H1 (cell line): ENCODE results near the gene ACTL9. TPM values are rescaled to one million over a fixed set of nuclear protein-coding genes. Genes with fewer than 3 reads are reported as not detected.

Experiments
- JUN ChIP-seq: IDR thresholded peaks from 2 replicates; pipeline ENCODE4 v1.6.1; 2011; ENCODE audit warnings: low read depth, mild to moderate bottlenecking, improper control_type of control experiment, low read length
- KDM4A ChIP-seq: IDR thresholded peaks from one replicate; pipeline ENCODE4 v1.7.1; 2012; ENCODE audit warnings: low read depth, mild to moderate bottlenecking, moderate library complexity, low read length, inconsistent platforms; ENCODE audit not compliant: severe bottlenecking
- polyA plus RNA-seq, 7 experiments: library from polyadenylated mRNA; depleted of rRNA in 3 of 7; stranded (reverse) in 5 of 7; unstranded in 2 of 7; fragments of >200 nt in 5 of 7; fragments of 200-250 nt in 2 of 7; gene quantifications; 1 replicate in 5 of 7; 2 replicates in 1 of 7; 4 replicates in 1 of 7; pipeline versions ENCODE4 v1.2.1 to v1.2.3, GENCODE V29; 2011 to 2013; ENCODE audit warnings: missing spikeins in 2 of 7, mixed read lengths in 2 of 7
- total RNA-seq: library from RNA; stranded (reverse); fragmentation: NEBNext Ultra II Directional; extraction: Animal tissue kit (Norgen Biotek cat#: 25700); gene quantifications from 2 replicates; pipeline ENCODE4 v1.2.1, GENCODE V29; 2021
- TF ChIP-seq, protein P1 (sequence below): fragments of 300-600 bp; sonication (generic); IDR thresholded peaks from 2 replicates; pipeline ENCODE4 v1.7.1; 2012; ENCODE audit warnings: low read length, moderate library complexity, mild to moderate bottlenecking, inconsistent platforms; ENCODE audit not compliant: insufficient replicate concordance
- TF ChIP-seq, protein P2 (sequence below): IDR thresholded peaks from 2 replicates; pipeline ENCODE4 v1.6.1; 2012; ENCODE audit warnings: inconsistent platforms

ACTL9 gene
- total and polyA plus RNA-seq, 2 of the 8 experiments (the other 6 are each of a cell fraction or from before 2014, with no cell fraction given) = not detected

GRCh38 chr19:8722032-8722431, 23.4 kb upstream of the ACTL9 start (continued):
- TF ChIP-seq, protein P1, sequence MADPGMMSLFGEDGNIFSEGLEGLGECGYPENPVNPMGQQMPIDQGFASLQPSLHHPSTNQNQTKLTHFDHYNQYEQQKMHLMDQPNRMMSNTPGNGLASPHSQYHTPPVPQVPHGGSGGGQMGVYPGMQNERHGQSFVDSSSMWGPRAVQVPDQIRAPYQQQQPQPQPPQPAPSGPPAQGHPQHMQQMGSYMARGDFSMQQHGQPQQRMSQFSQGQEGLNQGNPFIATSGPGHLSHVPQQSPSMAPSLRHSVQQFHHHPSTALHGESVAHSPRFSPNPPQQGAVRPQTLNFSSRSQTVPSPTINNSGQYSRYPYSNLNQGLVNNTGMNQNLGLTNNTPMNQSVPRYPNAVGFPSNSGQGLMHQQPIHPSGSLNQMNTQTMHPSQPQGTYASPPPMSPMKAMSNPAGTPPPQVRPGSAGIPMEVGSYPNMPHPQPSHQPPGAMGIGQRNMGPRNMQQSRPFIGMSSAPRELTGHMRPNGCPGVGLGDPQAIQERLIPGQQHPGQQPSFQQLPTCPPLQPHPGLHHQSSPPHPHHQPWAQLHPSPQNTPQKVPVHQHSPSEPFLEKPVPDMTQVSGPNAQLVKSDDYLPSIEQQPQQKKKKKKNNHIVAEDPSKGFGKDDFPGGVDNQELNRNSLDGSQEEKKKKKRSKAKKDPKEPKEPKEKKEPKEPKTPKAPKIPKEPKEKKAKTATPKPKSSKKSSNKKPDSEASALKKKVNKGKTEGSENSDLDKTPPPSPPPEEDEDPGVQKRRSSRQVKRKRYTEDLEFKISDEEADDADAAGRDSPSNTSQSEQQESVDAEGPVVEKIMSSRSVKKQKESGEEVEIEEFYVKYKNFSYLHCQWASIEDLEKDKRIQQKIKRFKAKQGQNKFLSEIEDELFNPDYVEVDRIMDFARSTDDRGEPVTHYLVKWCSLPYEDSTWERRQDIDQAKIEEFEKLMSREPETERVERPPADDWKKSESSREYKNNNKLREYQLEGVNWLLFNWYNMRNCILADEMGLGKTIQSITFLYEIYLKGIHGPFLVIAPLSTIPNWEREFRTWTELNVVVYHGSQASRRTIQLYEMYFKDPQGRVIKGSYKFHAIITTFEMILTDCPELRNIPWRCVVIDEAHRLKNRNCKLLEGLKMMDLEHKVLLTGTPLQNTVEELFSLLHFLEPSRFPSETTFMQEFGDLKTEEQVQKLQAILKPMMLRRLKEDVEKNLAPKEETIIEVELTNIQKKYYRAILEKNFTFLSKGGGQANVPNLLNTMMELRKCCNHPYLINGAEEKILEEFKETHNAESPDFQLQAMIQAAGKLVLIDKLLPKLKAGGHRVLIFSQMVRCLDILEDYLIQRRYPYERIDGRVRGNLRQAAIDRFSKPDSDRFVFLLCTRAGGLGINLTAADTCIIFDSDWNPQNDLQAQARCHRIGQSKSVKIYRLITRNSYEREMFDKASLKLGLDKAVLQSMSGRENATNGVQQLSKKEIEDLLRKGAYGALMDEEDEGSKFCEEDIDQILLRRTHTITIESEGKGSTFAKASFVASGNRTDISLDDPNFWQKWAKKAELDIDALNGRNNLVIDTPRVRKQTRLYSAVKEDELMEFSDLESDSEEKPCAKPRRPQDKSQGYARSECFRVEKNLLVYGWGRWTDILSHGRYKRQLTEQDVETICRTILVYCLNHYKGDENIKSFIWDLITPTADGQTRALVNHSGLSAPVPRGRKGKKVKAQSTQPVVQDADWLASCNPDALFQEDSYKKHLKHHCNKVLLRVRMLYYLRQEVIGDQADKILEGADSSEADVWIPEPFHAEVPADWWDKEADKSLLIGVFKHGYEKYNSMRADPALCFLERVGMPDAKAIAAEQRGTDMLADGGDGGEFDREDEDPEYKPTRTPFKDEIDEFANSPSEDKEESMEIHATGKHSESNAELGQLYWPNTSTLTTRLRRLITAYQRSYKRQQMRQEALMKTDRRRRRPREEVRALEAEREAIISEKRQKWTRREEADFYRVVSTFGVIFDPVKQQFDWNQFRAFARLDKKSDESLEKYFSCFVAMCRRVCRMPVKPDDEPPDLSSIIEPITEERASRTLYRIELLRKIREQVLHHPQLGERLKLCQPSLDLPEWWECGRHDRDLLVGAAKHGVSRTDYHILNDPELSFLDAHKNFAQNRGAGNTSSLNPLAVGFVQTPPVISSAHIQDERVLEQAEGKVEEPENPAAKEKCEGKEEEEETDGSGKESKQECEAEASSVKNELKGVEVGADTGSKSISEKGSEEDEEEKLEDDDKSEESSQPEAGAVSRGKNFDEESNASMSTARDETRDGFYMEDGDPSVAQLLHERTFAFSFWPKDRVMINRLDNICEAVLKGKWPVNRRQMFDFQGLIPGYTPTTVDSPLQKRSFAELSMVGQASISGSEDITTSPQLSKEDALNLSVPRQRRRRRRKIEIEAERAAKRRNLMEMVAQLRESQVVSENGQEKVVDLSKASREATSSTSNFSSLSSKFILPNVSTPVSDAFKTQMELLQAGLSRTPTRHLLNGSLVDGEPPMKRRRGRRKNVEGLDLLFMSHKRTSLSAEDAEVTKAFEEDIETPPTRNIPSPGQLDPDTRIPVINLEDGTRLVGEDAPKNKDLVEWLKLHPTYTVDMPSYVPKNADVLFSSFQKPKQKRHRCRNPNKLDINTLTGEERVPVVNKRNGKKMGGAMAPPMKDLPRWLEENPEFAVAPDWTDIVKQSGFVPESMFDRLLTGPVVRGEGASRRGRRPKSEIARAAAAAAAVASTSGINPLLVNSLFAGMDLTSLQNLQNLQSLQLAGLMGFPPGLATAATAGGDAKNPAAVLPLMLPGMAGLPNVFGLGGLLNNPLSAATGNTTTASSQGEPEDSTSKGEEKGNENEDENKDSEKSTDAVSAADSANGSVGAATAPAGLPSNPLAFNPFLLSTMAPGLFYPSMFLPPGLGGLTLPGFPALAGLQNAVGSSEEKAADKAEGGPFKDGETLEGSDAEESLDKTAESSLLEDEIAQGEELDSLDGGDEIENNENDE = no peak
- TF ChIP-seq KDM4A = no peak
- TF ChIP-seq, protein P2, sequence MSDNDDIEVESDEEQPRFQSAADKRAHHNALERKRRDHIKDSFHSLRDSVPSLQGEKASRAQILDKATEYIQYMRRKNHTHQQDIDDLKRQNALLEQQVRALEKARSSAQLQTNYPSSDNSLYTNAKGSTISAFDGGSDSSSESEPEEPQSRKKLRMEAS = no peak
- TF ChIP-seq JUN = no peak
